ENCODE data around the gene MICAL2.

GRCh38 chr11:12109591-12110196 is 696 bp upstream of the MICAL2 start:
- TF ChIP-seq CTCF (IDR thresholded peaks at IDR 0.05) = no peak
- TF ChIP-seq POLR2A (IDR thresholded peaks at IDR 0.05) = no peak
